HUES48 (cell line): ENCODE results near the gene GRIA2.
"Not testable (repeated sequence)": the region's sequence is repeated elsewhere in the genome, so short reads cannot be mapped to it uniquely, and the experiment has no call there.

Source experiments
- H3K27ac ChIP-seq: one replicate; pipeline ENCODE4 v1.7.0; 2013; ENCODE audit warnings: low read depth, low read length, inconsistent platforms
- H3K27me3 ChIP-seq: 2 replicates; pipeline ENCODE4 v1.6.1; 2013; ENCODE audit warnings: mild to moderate bottlenecking, low read length; ENCODE audit not compliant: control insufficient read depth, insufficient read depth
- H3K36me3 ChIP-seq: 2 replicates; pipeline ENCODE4 v1.6.1; 2013; ENCODE audit warnings: low read length; ENCODE audit not compliant: control insufficient read depth, insufficient read depth
- H3K4me1 ChIP-seq: 2 replicates; pipeline ENCODE4 v1.6.1; 2013; ENCODE audit warnings: mild to moderate bottlenecking, low read length; ENCODE audit not compliant: control insufficient read depth, insufficient read depth
- H3K4me3 ChIP-seq: 2 replicates; pipeline ENCODE4 v1.5.1; 2013; ENCODE audit warnings: mild to moderate bottlenecking, low read depth, low read length
- H3K9ac ChIP-seq: 2 replicates; pipeline ENCODE4 v1.6.1; 2013; ENCODE audit warnings: mild to moderate bottlenecking, low read depth, low read length, moderate library complexity
- H3K9me3 ChIP-seq: 2 replicates; pipeline ENCODE4 v1.6.1; 2013; ENCODE audit warnings: low read length; ENCODE audit not compliant: control insufficient read depth, insufficient read depth

GRIA2 gene

GRCh38 chr4:157258165-157258564 lies 37.6 kb downstream of the GRIA2 start:
- H3K9me3 ChIP-seq, H3K4me3 ChIP-seq, H3K27me3 ChIP-seq, H3K27ac ChIP-seq, H3K4me1 ChIP-seq, H3K9ac ChIP-seq, H3K36me3 ChIP-seq: not testable (repeated sequence)

- Histone ChIP-seq H3K9me3 (no peaks in the 10 kb centered on the region), H3K9ac (no peak overlapping the region), H3K4me1 (peaks cover 6% of the 10 kb centered on the region; the same call in 1 of the 2 replicates), H3K27me3 (no peaks in the 10 kb centered on the region), H3K4me3 (no peak overlapping the region), H3K36me3 (no peaks in the 10 kb centered on the region), H3K27ac (no peak overlapping the region)
These were observed 44.8 kb downstream of the GRIA2 start for GRCh38 chr4:157265281-157265680.

GRCh38 chr4:157270108-157270507 lies 49.6 kb downstream of the GRIA2 start:
- no peaks in the 10 kb centered on the region for H3K9me3 ChIP-seq
- H3K4me1 ChIP-seq = peaks cover 18% of the 10 kb centered on the region
- H3K27me3 ChIP-seq = no peaks in the 10 kb centered on the region
- no peaks in the 10 kb centered on the region for H3K36me3 ChIP-seq
- H3K9ac ChIP-seq = no peak overlapping the region
- no peak overlapping the region for H3K4me3 ChIP-seq
- no peak overlapping the region for H3K27ac ChIP-seq

GRCh38 chr4:157270552-157270951 lies 50.0 kb downstream of the GRIA2 start:
- no peak overlapping the region for H3K4me3 ChIP-seq
- no peak overlapping the region for H3K9ac ChIP-seq
- no peaks in the 10 kb centered on the region for H3K9me3 ChIP-seq
- H3K27me3 ChIP-seq = no peaks in the 10 kb centered on the region
- H3K4me1 ChIP-seq = peaks cover 14% of the 10 kb centered on the region
- no peak overlapping the region for H3K27ac ChIP-seq
- H3K36me3 ChIP-seq = no peaks in the 10 kb centered on the region

- Histone ChIP-seq H3K9ac (no peak overlapping the region), H3K4me1 (peaks cover 14% of the 10 kb centered on the region), H3K27me3 (no peaks in the 10 kb centered on the region), H3K9me3 (no peaks in the 10 kb centered on the region), H3K27ac (no peak overlapping the region), H3K4me3 (no peak overlapping the region), H3K36me3 (no peaks in the 10 kb centered on the region)
These were observed 50.8 kb downstream of the GRIA2 start for GRCh38 chr4:157271166-157271869.

DNA sequence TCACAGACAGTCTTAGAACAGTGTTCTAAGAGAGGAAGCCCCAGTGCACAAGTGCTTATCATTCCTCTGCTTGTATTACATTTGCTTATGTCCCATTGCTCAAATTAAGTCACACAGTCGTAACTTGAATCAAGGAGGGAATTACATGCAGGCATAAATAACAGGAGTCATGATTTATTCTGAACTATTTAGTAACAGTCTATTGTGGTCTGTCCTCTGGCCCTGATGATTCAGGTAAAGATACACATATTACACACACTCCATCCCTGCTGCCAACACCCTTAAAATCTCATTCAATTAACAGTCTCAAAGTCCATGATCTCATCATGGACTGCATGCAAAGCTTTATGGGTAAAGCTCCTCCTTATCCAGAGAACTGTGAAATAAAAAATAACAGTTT lies 60.1 kb downstream of the GRIA2 start:
- H3K36me3 ChIP-seq = no peaks in the 10 kb centered on the region
- no peak overlapping the region for H3K4me3 ChIP-seq
- H3K27me3 ChIP-seq = no peaks in the 10 kb centered on the region
- H3K9me3 ChIP-seq = no peaks in the 10 kb centered on the region
- H3K9ac ChIP-seq = no peak overlapping the region
- H3K4me1 ChIP-seq = no peaks in the 10 kb centered on the region
- no peak overlapping the region for H3K27ac ChIP-seq

GRCh38 chr4:157282019-157282418 lies 61.5 kb downstream of the GRIA2 start:
- Histone ChIP-seq H3K4me1 (no peaks in the 10 kb centered on the region), H3K9me3 (no peaks in the 10 kb centered on the region), H3K4me3 (no peak overlapping the region), H3K27ac (no peak overlapping the region), H3K36me3 (no peaks in the 10 kb centered on the region), H3K27me3 (no peaks in the 10 kb centered on the region), H3K9ac (no peak overlapping the region)

DNA sequence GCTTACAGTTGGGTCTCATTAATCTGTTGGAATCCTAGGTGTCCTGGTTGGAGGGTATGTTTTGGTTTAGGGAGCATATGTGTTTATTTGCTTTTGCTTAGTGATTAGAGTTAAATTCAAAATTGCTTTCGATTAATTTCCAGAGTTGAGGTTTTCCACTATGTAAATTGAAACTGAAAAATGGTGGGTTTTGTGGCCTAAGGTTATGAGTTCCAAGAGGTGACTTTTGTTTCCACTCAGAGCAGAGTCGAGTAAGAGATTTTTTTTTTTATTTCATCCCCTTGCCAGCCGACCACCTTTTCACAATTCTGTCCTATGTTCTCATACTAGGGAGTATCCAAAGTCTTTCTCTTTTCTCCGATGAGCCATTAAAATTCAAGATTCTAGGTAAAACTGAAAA lies 66.9 kb downstream of the GRIA2 start:
- Histone ChIP-seq H3K9me3 (no peaks in the 10 kb centered on the region), H3K4me3 (no peak overlapping the region), H3K27me3 (no peaks in the 10 kb centered on the region), H3K4me1 (no peaks in the 10 kb centered on the region), H3K9ac (no peak overlapping the region), H3K36me3 (no peaks in the 10 kb centered on the region), H3K27ac (no peak overlapping the region)

- Histone ChIP-seq H3K4me3 (no peak overlapping the region), H3K4me1 (no peaks in the 10 kb centered on the region), H3K27me3 (no peaks in the 10 kb centered on the region), H3K27ac (no peak overlapping the region), H3K9me3 (no peaks in the 10 kb centered on the region), H3K9ac (no peak overlapping the region), H3K36me3 (no peaks in the 10 kb centered on the region)
These were observed 70.1 kb downstream of the GRIA2 start for GRCh38 chr4:157290622-157291021.

GRCh38 chr4:157291071-157291470 lies 70.5 kb downstream of the GRIA2 start:
- H3K27me3 ChIP-seq = no peaks in the 10 kb centered on the region
- no peak overlapping the region for H3K27ac ChIP-seq
- no peaks in the 10 kb centered on the region for H3K4me1 ChIP-seq
- no peak overlapping the region for H3K4me3 ChIP-seq
- H3K36me3 ChIP-seq = no peaks in the 10 kb centered on the region
- no peaks in the 10 kb centered on the region for H3K9me3 ChIP-seq
- H3K9ac ChIP-seq = no peak overlapping the region

DNA sequence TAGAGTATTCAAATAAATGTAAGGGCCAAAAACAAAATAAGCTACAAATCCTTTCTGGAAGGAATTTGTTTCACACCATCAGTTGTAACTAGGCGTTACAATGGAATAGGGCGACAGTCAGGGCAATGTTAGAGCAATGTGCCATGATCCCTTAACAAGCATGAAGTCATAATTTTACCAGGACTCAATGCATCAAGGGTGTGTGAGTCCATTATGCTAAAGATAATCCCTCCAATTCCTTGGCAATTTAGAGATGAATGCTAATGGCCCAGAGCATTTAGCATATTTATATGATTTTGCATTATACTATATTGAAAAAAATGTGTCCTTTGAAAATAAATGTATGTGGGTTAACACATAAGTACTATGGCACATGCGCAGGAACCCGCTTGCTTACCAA lies 73.1 kb downstream of the GRIA2 start:
- no peak overlapping the region for H3K4me3 ChIP-seq
- no peaks in the 10 kb centered on the region for H3K36me3 ChIP-seq
- H3K27me3 ChIP-seq = no peaks in the 10 kb centered on the region
- H3K9me3 ChIP-seq = no peaks in the 10 kb centered on the region
- no peak overlapping the region for H3K27ac ChIP-seq
- H3K9ac ChIP-seq = no peak overlapping the region
- H3K4me1 ChIP-seq = no peaks in the 10 kb centered on the region
